ENCODE results near the gene UBE2E2.

Gene UBE2E2

DNA sequence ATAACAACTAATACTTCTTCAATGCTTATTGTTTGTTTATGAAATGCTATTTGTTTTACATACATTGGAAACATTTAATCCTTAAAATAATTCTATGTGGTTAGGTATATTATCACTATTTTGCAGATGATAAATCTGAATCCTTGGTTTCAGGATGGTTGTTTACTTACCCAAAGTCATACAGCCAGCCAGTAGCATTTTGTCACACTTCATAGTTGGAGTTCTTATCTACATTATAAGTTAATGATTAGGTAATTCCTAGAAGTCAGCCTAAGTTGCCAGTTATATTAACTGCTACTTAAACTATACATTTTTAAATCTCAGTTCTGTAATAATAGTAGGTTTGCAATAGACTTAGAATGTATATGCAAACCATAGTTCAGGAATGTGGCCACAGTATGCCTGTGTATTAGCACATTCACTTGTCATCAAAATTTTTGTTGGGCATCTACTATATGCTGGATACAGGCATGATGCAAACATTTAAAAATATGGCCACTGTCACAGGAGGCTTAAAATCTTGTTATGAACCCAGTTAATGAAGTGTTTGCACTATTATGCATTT, 187.9 kb downstream of the UBE2E2 start:
- no peak for DNase-seq (ENCODE audit: insufficient read length, low spot score)
- no peak for FAIRE-seq
- TF ChIP-seq, protein P1, sequence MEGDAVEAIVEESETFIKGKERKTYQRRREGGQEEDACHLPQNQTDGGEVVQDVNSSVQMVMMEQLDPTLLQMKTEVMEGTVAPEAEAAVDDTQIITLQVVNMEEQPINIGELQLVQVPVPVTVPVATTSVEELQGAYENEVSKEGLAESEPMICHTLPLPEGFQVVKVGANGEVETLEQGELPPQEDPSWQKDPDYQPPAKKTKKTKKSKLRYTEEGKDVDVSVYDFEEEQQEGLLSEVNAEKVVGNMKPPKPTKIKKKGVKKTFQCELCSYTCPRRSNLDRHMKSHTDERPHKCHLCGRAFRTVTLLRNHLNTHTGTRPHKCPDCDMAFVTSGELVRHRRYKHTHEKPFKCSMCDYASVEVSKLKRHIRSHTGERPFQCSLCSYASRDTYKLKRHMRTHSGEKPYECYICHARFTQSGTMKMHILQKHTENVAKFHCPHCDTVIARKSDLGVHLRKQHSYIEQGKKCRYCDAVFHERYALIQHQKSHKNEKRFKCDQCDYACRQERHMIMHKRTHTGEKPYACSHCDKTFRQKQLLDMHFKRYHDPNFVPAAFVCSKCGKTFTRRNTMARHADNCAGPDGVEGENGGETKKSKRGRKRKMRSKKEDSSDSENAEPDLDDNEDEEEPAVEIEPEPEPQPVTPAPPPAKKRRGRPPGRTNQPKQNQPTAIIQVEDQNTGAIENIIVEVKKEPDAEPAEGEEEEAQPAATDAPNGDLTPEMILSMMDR (IDR thresholded peaks at IDR 0.05; ENCODE audit: insufficient read depth, missing control alignments): no peak

DNA sequence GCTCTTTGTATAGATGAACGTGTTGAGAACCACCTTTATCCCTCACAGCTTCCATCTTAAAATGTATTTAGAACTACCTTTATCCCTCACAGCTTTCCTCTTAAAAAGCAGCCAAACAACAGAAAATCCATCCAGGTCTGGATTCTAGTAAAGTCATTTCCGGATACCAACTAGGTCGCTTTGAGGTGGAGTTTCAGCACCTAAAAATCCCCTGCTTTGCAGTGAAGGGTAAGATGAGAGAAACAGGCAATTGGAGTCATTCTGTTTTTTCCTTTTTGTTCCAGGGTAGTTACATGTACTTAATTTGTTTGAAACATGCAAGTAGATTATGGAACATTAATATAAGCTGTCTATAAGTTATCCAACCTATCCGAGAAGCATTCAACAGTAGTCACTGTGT, 192.0 kb downstream of the UBE2E2 start:
- DNase-seq (ENCODE audit: insufficient read length, low spot score) (no peak), FAIRE-seq (no peak)
- TF ChIP-seq, protein P1 (IDR thresholded peaks at IDR 0.05; ENCODE audit: insufficient read depth, missing control alignments): no peak

DNA sequence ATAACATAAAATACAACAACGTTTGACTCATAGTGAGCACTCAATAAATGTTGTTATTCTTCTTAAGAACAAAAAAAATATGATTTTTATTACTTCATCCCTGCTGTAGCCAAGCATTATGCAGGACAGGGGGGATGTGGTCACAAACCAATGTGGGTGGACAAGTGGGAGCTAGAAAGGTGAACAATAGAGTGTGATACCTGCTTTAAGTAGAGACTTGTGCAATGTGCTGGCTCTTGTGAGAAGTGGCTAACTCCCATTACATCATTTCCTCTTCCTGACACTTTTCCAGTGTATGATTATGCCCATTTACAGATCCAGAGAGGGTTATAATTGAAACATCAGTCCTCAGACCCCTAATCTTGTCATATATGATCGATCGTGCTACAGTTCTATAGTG, 193.6 kb downstream of the UBE2E2 start:
- TF ChIP-seq, protein P1 (IDR thresholded peaks at IDR 0.05; ENCODE audit: insufficient read depth, missing control alignments): no peak
- DNase-seq (ENCODE audit: insufficient read length, low spot score): no peak
- FAIRE-seq: no peak

DNA sequence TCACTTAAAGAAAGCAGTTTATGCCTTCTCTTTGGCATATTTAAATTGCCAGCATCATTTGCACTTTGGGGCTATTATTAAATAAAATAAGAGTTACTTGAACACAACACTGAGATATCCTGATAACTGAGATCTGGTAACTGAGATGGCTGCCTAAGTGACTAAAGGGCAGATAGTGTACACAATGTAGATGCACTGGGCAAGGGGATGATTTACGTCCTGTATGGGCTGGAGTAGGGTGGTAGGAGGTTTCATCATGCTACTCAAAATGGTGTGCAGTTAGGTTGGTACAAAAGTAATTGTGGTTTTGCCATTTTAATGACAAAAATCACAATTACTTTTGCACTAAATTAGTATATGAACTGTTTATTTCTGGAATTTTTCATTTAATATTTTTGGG, 196.1 kb downstream of the UBE2E2 start:
- FAIRE-seq (no peak), DNase-seq (ENCODE audit: insufficient read length, low spot score) (no peak)
- TF ChIP-seq, protein P1 (IDR thresholded peaks at IDR 0.05; ENCODE audit: insufficient read depth, missing control alignments): no peak

DNA sequence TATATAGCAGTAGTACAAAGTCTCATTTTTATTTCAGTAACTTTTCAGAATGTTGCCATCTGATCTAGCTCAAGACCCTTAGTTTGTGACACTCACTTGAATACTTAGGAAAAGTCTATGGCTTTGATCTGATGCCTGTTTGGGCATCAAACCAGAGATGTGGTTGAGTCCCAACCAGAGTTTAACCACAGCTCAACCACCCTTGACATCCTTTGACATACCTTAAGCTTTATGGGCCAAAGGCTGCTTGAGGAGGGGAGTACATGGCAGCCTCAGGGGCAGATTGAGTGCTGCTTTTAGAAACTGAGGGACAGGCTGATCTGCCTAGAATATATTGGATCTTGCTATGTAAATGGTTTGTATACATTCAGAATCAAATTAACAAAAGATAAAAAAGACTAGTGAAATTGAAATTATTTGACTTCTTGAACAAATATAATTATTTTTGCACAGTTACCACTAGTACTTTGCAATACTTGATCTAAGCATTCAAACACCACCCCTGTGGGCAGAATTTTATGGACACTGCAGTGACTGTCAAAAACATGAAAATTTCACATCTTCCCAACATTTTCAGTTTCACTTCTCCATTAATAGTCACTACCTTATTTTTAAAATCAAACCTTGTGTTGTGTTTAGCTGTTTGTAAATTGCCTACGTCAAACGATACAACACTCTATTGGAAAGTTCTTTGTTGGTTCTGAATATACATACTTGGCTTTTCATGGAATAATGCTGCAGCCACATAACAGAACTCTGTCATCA, 199.8 kb downstream of the UBE2E2 start:
- no peak for FAIRE-seq
- TF ChIP-seq, protein P1 (IDR thresholded peaks at IDR 0.05; ENCODE audit: insufficient read depth, missing control alignments): no peak
- no peak for DNase-seq (ENCODE audit: insufficient read length, low spot score)

DNA sequence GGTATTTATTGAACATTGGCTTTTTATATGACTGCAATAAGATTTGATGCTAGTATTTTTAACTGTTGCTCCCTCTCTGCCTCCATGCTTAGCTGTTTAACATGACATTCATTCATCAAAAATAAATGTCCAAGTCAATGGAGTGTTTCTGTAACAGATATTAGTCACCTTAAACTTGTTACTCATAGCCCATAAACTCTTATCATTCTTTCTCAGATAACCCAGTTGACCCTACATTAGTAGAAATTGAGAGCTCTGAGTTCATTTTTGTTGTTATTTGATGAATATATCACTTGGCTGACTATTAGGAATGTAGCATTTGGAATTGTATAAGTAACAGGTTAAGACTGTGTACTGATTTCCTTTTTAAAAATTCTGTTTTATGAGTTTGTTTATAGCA, 201.1 kb downstream of the UBE2E2 start:
- DNase-seq (ENCODE audit: insufficient read length, low spot score) (no peak), FAIRE-seq (no peak)
- TF ChIP-seq, protein P1 (IDR thresholded peaks at IDR 0.05; ENCODE audit: insufficient read depth, missing control alignments): no peak

DNA sequence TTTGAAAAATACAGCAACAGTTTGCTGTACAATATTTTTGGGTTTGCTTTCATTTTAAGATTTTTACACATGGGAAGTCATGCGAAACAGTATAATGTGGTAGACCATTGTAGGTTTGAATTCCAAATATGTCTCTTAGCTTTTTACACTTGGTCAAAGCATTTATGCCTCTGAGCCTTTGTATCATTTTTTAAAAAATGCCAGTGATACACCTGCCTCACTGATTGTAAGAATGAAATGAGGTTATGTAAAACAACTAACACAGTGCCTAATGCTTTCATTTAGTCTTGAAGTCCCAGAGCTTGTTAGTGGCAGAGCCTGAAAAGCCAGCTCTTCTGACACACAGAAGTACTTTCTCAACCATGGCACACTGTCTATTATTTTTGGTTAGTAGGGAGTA, 202.0 kb downstream of the UBE2E2 start:
- DNase-seq (ENCODE audit: insufficient read length, low spot score): no peak
- TF ChIP-seq, protein P1 (IDR thresholded peaks at IDR 0.05; ENCODE audit: insufficient read depth, missing control alignments): no peak
- no peak for FAIRE-seq

All from D721Med (cell line).